ENCODE measurements around the gene MYEOV.

MYEOV gene

GRCh38 chr11:69339041-69339733, 45.2 kb downstream of the MYEOV start:
- H3K27ac ChIP-seq = no peak overlapping the region
- TF ChIP-seq CTCF (conservative IDR thresholded peaks at IDR 0.05) = no peak
- TF ChIP-seq ZFX (IDR thresholded peaks at IDR 0.05) = no peak

- H3K27ac ChIP-seq = no peak overlapping the region
- TF ChIP-seq CTCF (conservative IDR thresholded peaks at IDR 0.05) (no peak), ZFX (IDR thresholded peaks at IDR 0.05) (no peak)
Observed at GRCh38 chr11:69339983-69340565, 46.1 kb downstream of the MYEOV start.

GRCh38 chr11:69342588-69343330, 48.8 kb downstream of the MYEOV start:
- no peak overlapping the region for H3K27ac ChIP-seq
- TF ChIP-seq ZFX (IDR thresholded peaks at IDR 0.05) (no peak), CTCF (conservative IDR thresholded peaks at IDR 0.05) (no peak)

GRCh38 chr11:69343401-69344321, 49.7 kb downstream of the MYEOV start:
- no peak overlapping the region for H3K27ac ChIP-seq
- no peak for TF ChIP-seq CTCF (conservative IDR thresholded peaks at IDR 0.05)
- no peak for TF ChIP-seq ZFX (IDR thresholded peaks at IDR 0.05)

- no peak for TF ChIP-seq ZFX (IDR thresholded peaks at IDR 0.05)
- no peak for TF ChIP-seq CTCF (conservative IDR thresholded peaks at IDR 0.05)
Observed at GRCh38 chr11:69344570-69345145, 50.7 kb downstream of the MYEOV start.

More at GRCh38 chr11:69344570-69345145, 50.7 kb downstream of the MYEOV start:
- no peak overlapping the region for H3K27ac ChIP-seq
